ENCODE data around the gene LGI4.

Gene LGI4

DNA sequence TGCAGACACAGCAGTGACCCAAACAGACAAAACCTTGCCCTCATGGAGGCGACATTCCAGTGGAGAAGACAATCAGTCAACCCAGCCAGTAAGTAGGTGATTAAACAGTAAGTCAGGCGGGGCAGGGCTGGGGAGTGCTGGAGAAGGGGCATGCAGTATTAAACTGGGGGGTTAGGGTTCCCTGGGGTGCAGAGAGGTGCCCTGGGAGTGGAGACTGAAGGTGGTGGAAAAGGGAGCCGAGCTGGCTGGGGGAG, 50.4 kb downstream of the LGI4 start:
- no peak for DNase-seq

DNA sequence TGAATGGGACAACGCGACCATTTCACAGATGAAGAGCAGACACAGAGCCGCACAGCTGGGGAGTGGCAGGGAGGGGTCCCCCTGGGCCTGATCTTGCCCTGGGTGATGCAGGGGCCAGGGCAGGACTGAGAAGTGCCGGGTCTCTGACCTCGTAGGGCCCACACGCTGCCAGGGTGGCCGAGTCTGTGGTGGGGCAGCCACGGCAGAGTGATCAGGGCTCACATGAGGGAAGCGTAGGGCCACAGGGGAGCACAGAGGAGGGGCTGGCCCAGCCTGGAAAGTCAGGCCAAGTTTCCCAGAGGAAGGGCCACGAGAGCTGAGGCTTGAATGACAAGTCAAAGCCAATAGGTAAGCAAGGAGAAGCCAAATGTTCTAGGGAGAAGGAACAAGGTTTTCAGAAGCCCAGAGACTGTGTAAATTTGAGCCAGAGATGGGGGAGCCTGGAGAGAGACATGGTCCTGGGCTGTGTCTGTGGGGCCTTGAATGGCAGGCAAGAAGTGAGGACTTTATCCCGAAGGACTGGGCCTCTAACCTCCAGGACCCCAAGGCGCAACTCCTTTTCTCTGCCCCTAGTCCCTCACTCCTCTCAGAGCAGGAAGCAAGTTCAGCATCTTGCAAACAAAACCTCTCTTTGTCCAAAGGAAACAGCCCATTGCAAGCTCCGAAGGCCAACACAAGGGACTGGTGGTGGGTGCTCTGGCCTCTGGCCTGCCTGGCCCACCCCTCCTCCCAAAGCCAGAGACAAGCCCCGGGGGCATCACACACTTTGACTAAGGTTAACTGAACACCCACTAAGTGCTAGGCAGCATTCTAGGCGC, 51.0 kb downstream of the LGI4 start:
- DNase-seq, result no peak

GRCh38 chr19:35081201-35081600, 53.7 kb downstream of the LGI4 start:
- no peak for DNase-seq

DNA sequence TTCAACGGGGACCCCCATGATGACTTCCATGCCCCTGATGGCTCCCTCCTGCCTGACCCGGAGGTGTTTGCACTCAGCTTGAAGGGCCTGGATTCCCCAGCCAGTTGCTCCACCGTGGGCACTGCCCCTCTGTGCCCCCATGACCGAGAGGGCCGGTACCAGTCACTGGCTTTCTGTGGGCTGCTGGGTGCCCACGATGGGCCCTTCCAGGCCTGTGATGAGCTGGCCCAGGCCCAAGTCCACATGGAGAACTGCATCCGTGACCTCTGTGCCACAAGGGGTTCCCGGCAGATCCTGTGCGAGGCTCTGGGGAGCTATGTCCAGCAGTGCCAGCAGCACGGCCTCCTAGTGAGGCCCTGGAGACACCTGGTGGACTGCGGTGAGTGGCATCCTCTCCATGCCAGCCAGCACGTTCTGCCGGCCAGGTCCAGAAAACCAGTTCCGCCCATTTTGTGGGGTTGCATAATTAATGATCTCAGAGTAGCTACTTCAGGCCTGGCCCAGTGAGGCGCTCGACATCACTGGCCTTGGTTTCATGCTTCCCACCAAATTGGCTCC, 54.2 kb downstream of the LGI4 start:
- DNase-seq, result no peak

GRCh38 chr19:35079826-35080225, 55.0 kb downstream of the LGI4 start:
- DNase-seq, result no peak

DNA sequence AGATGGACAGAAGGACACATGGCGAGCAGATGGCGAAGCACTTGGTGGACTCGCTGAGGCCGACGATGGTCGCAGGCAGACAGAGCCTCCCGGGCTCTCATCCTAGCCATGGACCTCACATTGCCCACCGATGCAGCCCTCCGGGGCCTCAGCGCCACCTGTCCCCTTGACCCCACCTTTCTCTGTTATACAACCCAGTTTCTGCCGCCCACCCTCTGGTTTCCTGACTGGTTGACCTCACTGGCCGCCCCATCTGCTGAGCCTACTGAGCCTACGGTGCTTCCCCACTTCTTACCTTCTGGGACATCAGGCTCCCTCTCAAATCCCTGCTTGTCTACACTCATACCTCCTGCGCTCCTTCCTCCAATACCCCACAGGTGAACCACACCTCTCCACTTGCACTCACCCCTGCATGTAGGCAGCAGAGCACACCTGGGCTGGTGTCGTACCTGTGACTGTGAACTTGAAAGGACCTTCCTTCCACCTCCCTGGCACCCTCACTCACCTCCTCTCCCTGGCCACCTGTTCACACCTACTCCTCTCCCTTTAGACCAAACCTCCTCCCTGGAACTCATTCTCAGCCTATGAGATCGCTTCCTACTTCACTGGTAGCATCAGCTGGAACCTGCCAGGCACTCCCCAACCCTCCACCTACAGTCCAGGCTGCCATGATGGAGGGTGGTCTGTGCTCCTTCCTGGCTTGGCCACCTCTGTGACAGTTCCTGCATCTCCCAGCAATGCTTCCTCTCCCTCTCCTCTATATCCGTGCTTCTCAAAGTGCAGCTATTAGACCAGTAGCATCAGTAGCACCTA, 57.2 kb downstream of the LGI4 start:
- no peak for DNase-seq

DNA sequence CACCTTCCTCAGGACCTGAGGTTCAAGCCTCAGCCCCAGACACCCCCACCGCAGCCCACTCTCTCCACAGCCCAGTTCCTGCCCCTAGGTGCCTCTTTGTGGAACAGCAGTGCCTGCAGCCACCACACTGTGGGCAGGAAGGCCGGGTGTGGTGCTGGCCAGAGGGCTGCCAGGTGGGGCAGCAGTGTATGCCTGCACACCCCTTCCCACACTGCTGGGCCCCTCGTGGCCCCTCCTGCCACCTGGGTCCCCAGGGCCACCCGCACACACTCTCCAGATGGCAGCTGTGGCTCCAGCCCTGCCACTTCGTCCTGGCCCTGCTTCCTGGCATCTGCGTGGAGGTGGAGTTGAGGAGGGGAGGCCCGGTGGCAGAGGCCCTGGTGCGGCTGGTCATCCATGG, 58.2 kb downstream of the LGI4 start:
- DNase-seq, result no peak

DNA sequence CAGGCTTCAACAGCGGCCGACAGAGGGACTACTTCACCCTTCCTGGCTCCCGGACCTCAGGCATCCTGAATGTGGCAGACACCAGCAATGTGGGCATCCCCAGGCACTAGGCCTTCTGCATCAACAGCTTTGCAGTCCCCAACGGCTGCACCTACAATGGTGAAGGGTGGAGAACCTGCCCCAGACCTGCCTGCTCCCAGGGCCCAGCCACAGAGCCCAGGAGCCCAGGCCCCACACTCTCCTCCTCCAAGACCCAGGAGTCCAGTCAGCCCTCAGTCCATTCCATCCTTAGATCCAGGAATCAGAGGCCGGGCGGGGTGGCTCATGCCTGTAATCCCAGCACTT, 58.9 kb downstream of the LGI4 start:
- DNase-seq, result no peak

DNA sequence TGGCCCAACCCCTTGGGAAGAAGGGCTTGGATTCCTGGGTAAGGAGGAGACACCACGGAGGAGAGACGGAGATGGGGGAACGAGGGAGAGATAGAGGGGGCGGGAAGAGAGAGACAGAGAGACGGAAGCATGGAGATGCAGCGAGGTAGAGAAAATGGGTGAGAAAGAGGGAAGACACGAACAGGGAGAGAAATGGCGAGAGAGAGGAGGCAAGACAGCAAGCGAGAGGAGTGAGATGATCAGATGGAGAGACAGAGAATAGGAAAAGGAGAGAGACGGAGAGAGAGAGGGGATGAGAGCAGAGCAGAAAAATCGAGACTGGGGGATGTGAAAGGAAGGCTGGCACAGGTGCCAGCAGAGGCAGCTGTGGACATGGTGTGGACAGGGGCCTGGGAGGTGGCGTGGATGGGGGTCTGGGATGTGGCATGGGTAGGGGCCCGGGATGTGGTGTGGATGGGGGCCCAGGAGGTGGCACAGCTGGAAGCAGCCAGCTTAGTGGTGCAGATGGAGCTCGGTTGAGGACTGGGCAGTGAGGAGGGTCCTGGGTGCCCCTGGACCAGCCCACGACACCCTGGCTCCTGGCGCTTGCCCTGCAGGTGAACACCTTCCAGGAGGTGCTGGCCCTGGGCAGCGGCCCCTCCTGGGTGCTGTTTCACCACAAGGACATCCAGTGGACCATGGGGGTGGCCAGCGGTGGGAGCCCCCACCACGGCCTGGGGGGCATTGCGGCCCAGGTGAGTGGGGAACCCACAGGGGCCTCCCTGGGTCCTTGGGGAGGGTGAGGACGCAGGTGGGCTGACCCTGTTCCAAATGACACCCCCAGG, 59.4 kb downstream of the LGI4 start:
- no peak for DNase-seq

Data from fibroblast of skin of right biceps (primary cell).